GM13977 (cell line): ENCODE measurements around the gene DESI2.

Source experiments
- DNase-seq: peaks from one replicate; pipeline ENCODE4 v3.0.0; 2012; ENCODE audit warnings: low spot score
- CTCF ChIP-seq: IDR thresholded peaks from 2 replicates; pipeline ENCODE4 v1.5.1; 2012; ENCODE audit warnings: mild to moderate bottlenecking, control low read depth; ENCODE audit not compliant: insufficient read depth; ENCODE audit errors: extremely low read depth, missing control alignments
- in situ Hi-C: fragments of 300-500 bp; cut with MboI; formaldehyde crosslinking; loops from one replicate; pipeline ENCODE4 v1.12.0; 2022; ENCODE audit warnings: low sequenced_read_pairs, low pct_unique_long_range_greater_than_20kb, mixed read lengths, inconsistent platforms; ENCODE audit not compliant: unreplicated experiment

Gene DESI2

GRCh38 chr1:244626709-244627108 lies 26.2 kb upstream of the DESI2 start:
- no peak for TF ChIP-seq CTCF
- DNase-seq = no peak
- in situ Hi-C loops = no loop called here

- in situ Hi-C loops = no loop called here
- no peak for DNase-seq
- TF ChIP-seq CTCF = no peak
Measured at GRCh38 chr1:244628789-244629188, 24.1 kb upstream of the DESI2 start.

- DNase-seq = no peak
- in situ Hi-C loops = no loop called here
- no peak for TF ChIP-seq CTCF
Measured at GRCh38 chr1:244633140-244633539, 19.8 kb upstream of the DESI2 start.

GRCh38 chr1:244634546-244634945 lies 18.4 kb upstream of the DESI2 start:
- no peak for DNase-seq
- in situ Hi-C loops = no loop called here
- no peak for TF ChIP-seq CTCF

GRCh38 chr1:244636488-244637259 lies 16.3 kb upstream of the DESI2 start:
- TF ChIP-seq CTCF = no peak
- DNase-seq = no peak
- in situ Hi-C loops = no loop called here

- in situ Hi-C loops = no loop called here
- no peak for TF ChIP-seq CTCF
Measured at GRCh38 chr1:244639561-244639960, 13.4 kb upstream of the DESI2 start.

More at GRCh38 chr1:244639561-244639960, 13.4 kb upstream of the DESI2 start:
- DNase-seq = no peak
